ENCODE data around the gene PPTC7. TPM values are rescaled to one million over a fixed set of nuclear protein-coding genes. Genes with fewer than 3 reads are reported as not detected.
"Not testable (repeated sequence)": the region's sequence is repeated elsewhere in the genome, so short reads cannot be mapped to it uniquely, and the experiment has no call there.

PPTC7 gene
- total RNA-seq, 1 donor from 2014 or later = 11.5 TPM

DNA sequence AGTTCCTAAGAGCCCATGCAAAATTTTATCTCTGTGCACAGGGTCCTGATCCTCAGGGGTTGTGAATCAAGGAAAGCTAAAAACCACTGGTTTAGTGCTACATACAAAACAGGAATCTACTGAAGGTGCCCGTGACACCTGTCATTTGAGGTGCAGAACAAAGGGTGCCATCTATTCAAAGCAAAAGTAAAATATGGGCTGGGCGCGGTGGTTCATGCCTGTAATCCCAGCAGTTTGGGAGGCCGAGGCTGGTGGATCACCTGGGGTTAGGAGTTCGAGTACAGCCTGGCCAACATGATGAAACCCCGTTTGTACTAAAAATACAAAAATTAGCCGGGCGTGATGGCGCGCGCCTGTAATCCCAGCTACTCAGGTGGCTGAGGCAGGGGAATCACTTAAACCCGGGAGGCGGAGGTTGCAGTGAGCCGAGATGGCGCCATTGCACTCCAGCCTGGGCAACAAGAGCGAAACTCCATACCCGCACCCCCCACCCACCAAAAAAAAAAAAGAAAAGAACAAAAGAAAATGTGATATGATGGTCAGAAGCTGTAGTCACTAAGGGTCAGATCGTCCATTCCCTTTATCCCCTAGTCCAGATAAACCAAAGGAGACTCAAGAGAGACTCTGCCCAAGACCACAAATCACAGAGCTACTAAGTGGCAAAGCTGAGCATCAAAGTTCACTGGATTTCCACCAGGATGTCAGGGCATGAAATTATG lies 3.4 kb downstream of the PPTC7 start:
- TF ChIP-seq, protein P1, sequence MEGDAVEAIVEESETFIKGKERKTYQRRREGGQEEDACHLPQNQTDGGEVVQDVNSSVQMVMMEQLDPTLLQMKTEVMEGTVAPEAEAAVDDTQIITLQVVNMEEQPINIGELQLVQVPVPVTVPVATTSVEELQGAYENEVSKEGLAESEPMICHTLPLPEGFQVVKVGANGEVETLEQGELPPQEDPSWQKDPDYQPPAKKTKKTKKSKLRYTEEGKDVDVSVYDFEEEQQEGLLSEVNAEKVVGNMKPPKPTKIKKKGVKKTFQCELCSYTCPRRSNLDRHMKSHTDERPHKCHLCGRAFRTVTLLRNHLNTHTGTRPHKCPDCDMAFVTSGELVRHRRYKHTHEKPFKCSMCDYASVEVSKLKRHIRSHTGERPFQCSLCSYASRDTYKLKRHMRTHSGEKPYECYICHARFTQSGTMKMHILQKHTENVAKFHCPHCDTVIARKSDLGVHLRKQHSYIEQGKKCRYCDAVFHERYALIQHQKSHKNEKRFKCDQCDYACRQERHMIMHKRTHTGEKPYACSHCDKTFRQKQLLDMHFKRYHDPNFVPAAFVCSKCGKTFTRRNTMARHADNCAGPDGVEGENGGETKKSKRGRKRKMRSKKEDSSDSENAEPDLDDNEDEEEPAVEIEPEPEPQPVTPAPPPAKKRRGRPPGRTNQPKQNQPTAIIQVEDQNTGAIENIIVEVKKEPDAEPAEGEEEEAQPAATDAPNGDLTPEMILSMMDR (IDR thresholded peaks at IDR 0.05; ENCODE audit: insufficient read depth, low read length, poor library complexity, severe bottlenecking) = no peak
- H3K36me3 ChIP-seq (ENCODE audit: control insufficient read depth, insufficient read depth, low read length) = no peaks in the 10 kb centered on the region
- DNase-seq (ENCODE audit: low read depth) = no peak
- no peaks in the 10 kb centered on the region for H3K27me3 ChIP-seq (ENCODE audit: control insufficient read depth, insufficient read depth, low read length)
- no peak overlapping the region for H3K4me3 ChIP-seq (ENCODE audit: low read depth, low read length)

DNA sequence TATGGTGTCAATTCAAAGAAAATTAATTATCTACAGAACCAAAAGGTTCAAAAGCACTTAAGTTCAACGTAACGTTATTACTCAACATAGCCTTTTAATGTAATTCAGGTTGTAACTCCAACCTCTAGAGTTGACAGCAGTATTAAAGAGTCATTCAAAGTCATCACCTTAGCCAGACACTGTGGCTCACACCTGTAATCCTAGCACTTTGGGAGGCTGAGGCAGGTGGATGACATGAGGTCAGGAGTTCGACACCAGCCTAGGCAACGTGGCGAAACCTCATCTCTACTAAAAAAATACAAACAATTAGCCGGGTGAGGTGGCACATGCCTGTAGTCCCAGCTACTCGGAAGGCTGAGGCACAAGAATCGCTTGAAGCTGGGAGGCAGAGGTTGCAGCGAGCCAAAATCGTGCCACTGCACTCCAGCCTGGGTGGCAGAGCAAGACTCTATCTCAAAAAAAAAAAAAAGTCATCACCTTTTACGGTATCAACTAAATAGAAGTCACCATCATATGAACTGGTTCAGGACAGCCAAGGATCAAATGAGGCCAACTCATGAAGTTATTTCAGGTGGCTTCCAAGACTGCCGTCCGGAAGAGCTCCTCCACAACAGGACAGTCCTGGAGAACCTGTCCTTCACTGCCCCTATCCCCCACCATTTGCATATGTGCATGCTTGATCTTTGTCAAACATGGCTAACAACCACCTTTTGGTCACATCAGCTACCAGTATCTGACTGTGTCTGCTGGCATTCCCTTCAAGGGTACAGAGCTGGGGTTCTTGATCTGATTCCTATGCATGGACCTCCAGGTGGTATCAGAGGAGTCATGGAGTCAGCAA lies 4.2 kb downstream of the PPTC7 start:
- H3K4me3 ChIP-seq (ENCODE audit: low read depth, low read length) = no peak overlapping the region
- H3K27me3 ChIP-seq (ENCODE audit: control insufficient read depth, insufficient read depth, low read length) = no peaks in the 10 kb centered on the region
- H3K36me3 ChIP-seq (ENCODE audit: control insufficient read depth, insufficient read depth, low read length) = no peaks in the 10 kb centered on the region
- TF ChIP-seq, protein P1 (IDR thresholded peaks at IDR 0.05; ENCODE audit: insufficient read depth, low read length, poor library complexity, severe bottlenecking) = no peak
- no peak for DNase-seq (ENCODE audit: low read depth)

GRCh38 chr12:110577864-110578693 lies 5.0 kb downstream of the PPTC7 start:
- TF ChIP-seq, protein P1 (IDR thresholded peaks at IDR 0.05; ENCODE audit: insufficient read depth, low read length, poor library complexity, severe bottlenecking) = no peak
- no peak for DNase-seq (ENCODE audit: low read depth)
- Histone ChIP-seq H3K4me3 (ENCODE audit: low read depth, low read length) (no peak overlapping the region), H3K36me3 (ENCODE audit: control insufficient read depth, insufficient read depth, low read length) (no peaks in the 10 kb centered on the region), H3K27me3 (ENCODE audit: control insufficient read depth, insufficient read depth, low read length) (no peaks in the 10 kb centered on the region)

- TF ChIP-seq, protein P1 (IDR thresholded peaks at IDR 0.05; ENCODE audit: insufficient read depth, low read length, poor library complexity, severe bottlenecking) = no peak
- Histone ChIP-seq H3K4me3 (ENCODE audit: low read depth, low read length) (no peak overlapping the region), H3K27me3 (ENCODE audit: control insufficient read depth, insufficient read depth, low read length) (no peaks in the 10 kb centered on the region), H3K36me3 (ENCODE audit: control insufficient read depth, insufficient read depth, low read length) (no peaks in the 10 kb centered on the region)
- DNase-seq (ENCODE audit: low read depth) = no peak
These were observed 6.6 kb downstream of the PPTC7 start for GRCh38 chr12:110576504-110576903.

- no peak for DNase-seq (ENCODE audit: low read depth)
- H3K27me3 ChIP-seq (ENCODE audit: control insufficient read depth, insufficient read depth, low read length) = no peaks in the 10 kb centered on the region
- TF ChIP-seq, protein P1 (IDR thresholded peaks at IDR 0.05; ENCODE audit: insufficient read depth, low read length, poor library complexity, severe bottlenecking) = no peak
- H3K36me3 ChIP-seq (ENCODE audit: control insufficient read depth, insufficient read depth, low read length) = no peaks in the 10 kb centered on the region
- no peak overlapping the region for H3K4me3 ChIP-seq (ENCODE audit: low read depth, low read length)
These were observed 7.8 kb downstream of the PPTC7 start for GRCh38 chr12:110575326-110575725.

DNA sequence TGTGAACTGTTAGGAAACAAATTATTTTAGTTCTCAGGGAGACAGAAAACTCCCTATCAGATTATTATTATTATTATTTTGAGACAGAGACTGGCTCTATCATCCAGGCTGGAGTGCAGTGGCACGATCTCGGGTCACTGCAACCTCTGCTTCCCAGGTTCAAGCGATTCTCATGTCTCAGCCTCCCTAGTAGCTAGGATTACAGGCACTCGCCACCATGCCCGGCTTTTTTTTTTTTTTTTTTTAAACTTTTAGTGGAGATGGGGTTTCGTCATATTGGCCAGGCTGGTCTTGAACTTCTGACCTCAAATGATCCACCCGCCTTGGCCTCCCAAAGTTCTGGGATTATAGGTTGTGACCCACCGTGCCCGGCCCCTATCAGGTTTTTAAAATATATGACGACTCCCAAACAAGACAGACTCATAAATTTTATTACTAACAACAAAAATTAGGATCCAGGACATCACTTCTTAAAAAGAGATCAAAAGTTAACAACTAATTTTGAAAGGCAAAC lies 8.3 kb downstream of the PPTC7 start:
- not testable (repeated sequence) for DNase-seq (ENCODE audit: low read depth); H3K27me3 ChIP-seq (ENCODE audit: control insufficient read depth, insufficient read depth, low read length); H3K4me3 ChIP-seq (ENCODE audit: low read depth, low read length); H3K36me3 ChIP-seq (ENCODE audit: control insufficient read depth, insufficient read depth, low read length)

Measured in kidney epithelial cell (primary cell).